ENCODE results near the gene KAT8. TPM values are rescaled to one million over a fixed set of nuclear protein-coding genes. Genes with fewer than 3 reads are reported as not detected.
A peak's percentile ranks its signal among the peaks of the same experiment; 100 is the strongest.

KAT8 gene
- total and polyA plus RNA-seq, 2 of the 13 experiments (the other 11 are each of a cell fraction or from before 2014, with no cell fraction given) = 79.0 to 84.2 TPM

- TF ChIP-seq SNAPC4 (CRISPR knock-in tag; IDR thresholded peaks at IDR 0.05) (no peak), ZBTB38 (CRISPR knock-in tag; IDR thresholded peaks at IDR 0.05) (peak; percentile 79; the same call in 1 of the 2 replicates), ZNF501 (CRISPR knock-in tag; IDR thresholded peaks at IDR 0.05) (no peak; the same call in 1 of the 2 replicates), PPARG (CRISPR knock-in tag; conservative IDR thresholded peaks at IDR 0.05) (no peak), ZNF230 (CRISPR knock-in tag; IDR thresholded peaks at IDR 0.05) (peak; percentile 8; the same call in 1 of the 2 replicates), DPF2 (CRISPR knock-in tag; IDR thresholded peaks at IDR 0.05; ENCODE audit: borderline replicate concordance, low read depth) (no peak), MTF2 (CRISPR knock-in tag; IDR thresholded peaks at IDR 0.05; ENCODE audit: borderline replicate concordance) (no peak), ZNF24 (IDR thresholded peaks at IDR 0.05) (no peak), ZSCAN29 (CRISPR knock-in tag; conservative IDR thresholded peaks at IDR 0.05) (no peak; the same call in 1 of the 2 replicates), NFE2 (CRISPR knock-in tag; IDR thresholded peaks at IDR 0.05) (no peak), ZNF350 (CRISPR knock-in tag; IDR thresholded peaks at IDR 0.05; ENCODE audit: borderline replicate concordance, low read depth) (0 out of 2 replicates have a peak, but pooled peaks have one; percentile 15), ZFX (CRISPR knock-in tag; IDR thresholded peaks at IDR 0.05; ENCODE audit: low read depth) (0 out of 2 replicates have a peak, but pooled peaks have one; percentile 10), IRF1 (CRISPR knock-in tag; IDR thresholded peaks at IDR 0.05; ENCODE audit: low read depth) (0 out of 2 replicates have a peak, but pooled peaks have one; percentile 2), HOXA3 (CRISPR knock-in tag; IDR thresholded peaks at IDR 0.05) (0 out of 2 replicates have a peak, but pooled peaks have one; percentile 4), PITX1 (CRISPR knock-in tag; IDR thresholded peaks at IDR 0.05) (peak; percentile 16; the same call in 1 of the 2 replicates), SPEN (CRISPR knock-in tag; IDR thresholded peaks at IDR 0.05; ENCODE audit: low read depth) (peak; percentile 60), ZNF232 (CRISPR knock-in tag; IDR thresholded peaks at IDR 0.05; ENCODE audit: borderline replicate concordance) (0 out of 2 replicates have a peak, but pooled peaks have one; percentile 2), GLI4 (CRISPR knock-in tag; IDR thresholded peaks at IDR 0.05; ENCODE audit: borderline replicate concordance) (0 out of 2 replicates have a peak, but pooled peaks have one; percentile 32)
- TF ChIP-seq, protein P1, sequence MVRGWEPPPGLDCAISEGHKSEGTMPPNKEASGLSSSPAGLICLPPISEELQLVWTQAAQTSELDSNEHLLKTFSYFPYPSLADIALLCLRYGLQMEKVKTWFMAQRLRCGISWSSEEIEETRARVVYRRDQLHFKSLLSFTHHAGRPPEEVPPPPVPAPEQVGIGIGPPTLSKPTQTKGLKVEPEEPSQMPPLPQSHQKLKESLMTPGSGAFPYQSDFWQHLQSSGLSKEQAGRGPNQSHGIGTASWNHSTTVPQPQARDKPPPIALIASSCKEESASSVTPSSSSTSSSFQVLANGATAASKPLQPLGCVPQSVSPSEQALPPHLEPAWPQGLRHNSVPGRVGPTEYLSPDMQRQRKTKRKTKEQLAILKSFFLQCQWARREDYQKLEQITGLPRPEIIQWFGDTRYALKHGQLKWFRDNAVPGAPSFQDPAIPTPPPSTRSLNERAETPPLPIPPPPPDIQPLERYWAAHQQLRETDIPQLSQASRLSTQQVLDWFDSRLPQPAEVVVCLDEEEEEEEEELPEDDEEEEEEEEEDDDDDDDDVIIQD (CRISPR knock-in tag; IDR thresholded peaks at IDR 0.05; ENCODE audit: low read depth) = 0 out of 2 replicates have a peak, but pooled peaks have one; percentile 24
- TF ChIP-seq, protein P2, sequence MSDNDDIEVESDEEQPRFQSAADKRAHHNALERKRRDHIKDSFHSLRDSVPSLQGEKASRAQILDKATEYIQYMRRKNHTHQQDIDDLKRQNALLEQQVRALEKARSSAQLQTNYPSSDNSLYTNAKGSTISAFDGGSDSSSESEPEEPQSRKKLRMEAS (IDR thresholded peaks at IDR 0.05) = no peak
- TF ChIP-seq, protein P3, sequence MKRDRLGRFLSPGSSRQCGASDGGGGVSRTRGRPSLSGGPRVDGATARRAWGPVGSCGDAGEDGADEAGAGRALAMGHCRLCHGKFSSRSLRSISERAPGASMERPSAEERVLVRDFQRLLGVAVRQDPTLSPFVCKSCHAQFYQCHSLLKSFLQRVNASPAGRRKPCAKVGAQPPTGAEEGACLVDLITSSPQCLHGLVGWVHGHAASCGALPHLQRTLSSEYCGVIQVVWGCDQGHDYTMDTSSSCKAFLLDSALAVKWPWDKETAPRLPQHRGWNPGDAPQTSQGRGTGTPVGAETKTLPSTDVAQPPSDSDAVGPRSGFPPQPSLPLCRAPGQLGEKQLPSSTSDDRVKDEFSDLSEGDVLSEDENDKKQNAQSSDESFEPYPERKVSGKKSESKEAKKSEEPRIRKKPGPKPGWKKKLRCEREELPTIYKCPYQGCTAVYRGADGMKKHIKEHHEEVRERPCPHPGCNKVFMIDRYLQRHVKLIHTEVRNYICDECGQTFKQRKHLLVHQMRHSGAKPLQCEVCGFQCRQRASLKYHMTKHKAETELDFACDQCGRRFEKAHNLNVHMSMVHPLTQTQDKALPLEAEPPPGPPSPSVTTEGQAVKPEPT (CRISPR knock-in tag; IDR thresholded peaks at IDR 0.05; ENCODE audit: low read depth) = 0 out of 2 replicates have a peak, but pooled peaks have one; percentile 51
These were observed 10.0 kb upstream of the KAT8 start (continued) for GRCh38 chr16:31107465-31107867.

Data from HepG2 (cell line).